ENCODE data around the gene CSAG2.
"Not testable (repeated sequence)": the region's sequence is repeated elsewhere in the genome, so short reads cannot be mapped to it uniquely, and the experiment has no call there.

DNA sequence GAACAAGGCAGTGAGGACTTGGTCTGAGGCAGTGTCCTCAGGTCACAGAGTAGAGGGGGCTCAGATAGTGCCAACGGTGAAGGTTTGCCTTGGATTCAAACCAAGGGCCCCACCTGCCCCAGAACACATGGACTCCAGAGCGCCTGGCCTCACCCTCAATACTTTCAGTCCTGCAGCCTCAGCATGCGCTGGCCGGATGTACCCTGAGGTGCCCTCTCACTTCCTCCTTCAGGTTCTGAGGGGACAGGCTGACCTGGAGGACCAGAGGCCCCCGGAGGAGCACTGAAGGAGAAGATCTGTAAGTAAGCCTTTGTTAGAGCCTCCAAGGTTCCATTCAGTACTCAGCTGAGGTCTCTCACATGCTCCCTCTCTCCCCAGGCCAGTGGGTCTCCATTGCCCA is 8.7 kb downstream of the CSAG2 start:
- TF ChIP-seq EP300, POLR2A (IDR thresholded peaks at IDR 0.05): not testable (repeated sequence)
- TF ChIP-seq, protein P1, sequence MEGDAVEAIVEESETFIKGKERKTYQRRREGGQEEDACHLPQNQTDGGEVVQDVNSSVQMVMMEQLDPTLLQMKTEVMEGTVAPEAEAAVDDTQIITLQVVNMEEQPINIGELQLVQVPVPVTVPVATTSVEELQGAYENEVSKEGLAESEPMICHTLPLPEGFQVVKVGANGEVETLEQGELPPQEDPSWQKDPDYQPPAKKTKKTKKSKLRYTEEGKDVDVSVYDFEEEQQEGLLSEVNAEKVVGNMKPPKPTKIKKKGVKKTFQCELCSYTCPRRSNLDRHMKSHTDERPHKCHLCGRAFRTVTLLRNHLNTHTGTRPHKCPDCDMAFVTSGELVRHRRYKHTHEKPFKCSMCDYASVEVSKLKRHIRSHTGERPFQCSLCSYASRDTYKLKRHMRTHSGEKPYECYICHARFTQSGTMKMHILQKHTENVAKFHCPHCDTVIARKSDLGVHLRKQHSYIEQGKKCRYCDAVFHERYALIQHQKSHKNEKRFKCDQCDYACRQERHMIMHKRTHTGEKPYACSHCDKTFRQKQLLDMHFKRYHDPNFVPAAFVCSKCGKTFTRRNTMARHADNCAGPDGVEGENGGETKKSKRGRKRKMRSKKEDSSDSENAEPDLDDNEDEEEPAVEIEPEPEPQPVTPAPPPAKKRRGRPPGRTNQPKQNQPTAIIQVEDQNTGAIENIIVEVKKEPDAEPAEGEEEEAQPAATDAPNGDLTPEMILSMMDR (IDR thresholded peaks at IDR 0.05) = not testable (repeated sequence)

Data from sigmoid colon (tissue), 4 donors.